ENCODE results near the gene ZNF329.

GRCh38 chr19:58108546-58108817 lies 42.1 kb downstream of the ZNF329 start:
- TF ChIP-seq CTCF (IDR thresholded peaks at IDR 0.05; ENCODE audit: low read depth, low read length) = no peak
- TF ChIP-seq POLR2A (IDR thresholded peaks at IDR 0.05; ENCODE audit: extremely low read depth, insufficient read length) = no peak
- no peak for TF ChIP-seq MYC (IDR thresholded peaks at IDR 0.05; ENCODE audit: low read depth, low read length)
- TF ChIP-seq MAX (IDR thresholded peaks at IDR 0.05; ENCODE audit: low read depth, low read length) = no peak
